ENCODE results near the gene DEFB110.

DEFB110 gene

DNA sequence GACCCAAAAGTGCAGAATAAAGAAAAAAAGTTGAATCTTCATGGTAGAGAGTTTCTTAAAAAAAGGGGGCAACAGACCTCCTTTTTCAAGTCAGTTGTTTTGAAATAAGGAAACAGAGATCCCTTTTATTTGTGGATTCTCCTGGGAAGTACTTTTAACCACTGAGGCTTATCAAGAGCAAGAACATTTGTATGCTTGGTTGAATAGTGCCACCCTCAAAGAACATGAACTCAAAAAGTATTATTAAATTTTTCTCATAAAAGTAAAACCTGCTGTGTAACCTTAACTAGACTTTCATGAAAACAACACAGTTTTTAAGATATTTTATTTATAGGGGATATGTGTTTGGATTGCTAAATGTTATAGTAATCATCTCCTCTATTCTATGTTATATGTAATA is at the start of gene DEFB110:
TSS of gene DEFB110 (minus strand) at position 101 of the 400 bp plus-strand sequence. CDS start at position 42, 59 bp downstream.
- no peak for DNase-seq (ENCODE audit: low read depth in 2 of 2)

DNA sequence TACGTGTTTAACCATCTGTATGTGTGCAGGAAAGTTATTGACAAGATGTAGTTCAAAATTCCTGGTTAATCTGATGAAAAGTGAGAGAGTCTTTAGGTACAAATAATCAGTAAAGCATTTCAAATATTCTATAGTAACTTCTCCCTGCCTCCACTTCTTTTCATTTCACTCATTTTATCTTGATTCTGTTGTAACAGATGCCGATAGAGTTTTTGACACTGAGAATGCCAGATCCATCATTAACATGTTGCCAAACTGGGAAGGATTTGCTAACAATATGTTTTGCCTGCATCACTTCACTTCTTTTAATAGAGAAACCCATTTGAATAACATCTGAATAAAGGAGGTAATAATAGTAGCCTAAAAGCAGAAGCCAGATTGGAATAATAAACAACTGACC is 48.3 kb upstream of the DEFB110 start:
- DNase-seq (ENCODE audit: low read depth in 2 of 2) = no peak

- DNase-seq (ENCODE audit: low read depth in 2 of 2) = no peak
Observed at GRCh38 chr6:50062051-50062450, 40.3 kb upstream of the DEFB110 start.

DNA sequence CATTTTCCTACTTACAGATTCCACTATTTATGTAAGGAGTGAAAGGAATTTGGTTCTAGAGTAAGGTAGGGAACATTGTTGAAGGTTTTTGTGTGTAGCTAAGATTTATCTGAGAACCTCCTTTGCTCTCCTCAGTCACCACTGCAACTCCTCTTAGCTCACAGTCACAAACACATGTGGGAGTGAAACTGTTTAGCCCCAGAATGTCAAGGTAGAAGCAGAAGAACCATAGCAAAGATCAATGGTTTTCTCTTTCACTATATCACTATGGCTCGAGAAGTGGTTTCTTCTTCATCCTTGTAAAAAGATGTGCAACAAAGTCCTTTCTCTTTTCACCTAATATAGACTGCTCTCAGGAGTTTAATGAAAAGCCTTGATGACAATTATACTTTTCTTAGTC is 34.4 kb upstream of the DEFB110 start:
- no peak for DNase-seq (ENCODE audit: low read depth in 2 of 2)

- no peak for DNase-seq (ENCODE audit: low read depth in 2 of 2)
Observed at GRCh38 chr6:50049829-50050228, 28.0 kb upstream of the DEFB110 start, which contains the start of gene DEFB112. TSS of gene DEFB112 (minus strand) at chr6:50049929. CDS start at chr6:50049869, 60 bp downstream.

- no peak for DNase-seq (ENCODE audit: low read depth in 2 of 2)
Observed at GRCh38 chr6:50047026-50047425, 25.2 kb upstream of the DEFB110 start.

DNA sequence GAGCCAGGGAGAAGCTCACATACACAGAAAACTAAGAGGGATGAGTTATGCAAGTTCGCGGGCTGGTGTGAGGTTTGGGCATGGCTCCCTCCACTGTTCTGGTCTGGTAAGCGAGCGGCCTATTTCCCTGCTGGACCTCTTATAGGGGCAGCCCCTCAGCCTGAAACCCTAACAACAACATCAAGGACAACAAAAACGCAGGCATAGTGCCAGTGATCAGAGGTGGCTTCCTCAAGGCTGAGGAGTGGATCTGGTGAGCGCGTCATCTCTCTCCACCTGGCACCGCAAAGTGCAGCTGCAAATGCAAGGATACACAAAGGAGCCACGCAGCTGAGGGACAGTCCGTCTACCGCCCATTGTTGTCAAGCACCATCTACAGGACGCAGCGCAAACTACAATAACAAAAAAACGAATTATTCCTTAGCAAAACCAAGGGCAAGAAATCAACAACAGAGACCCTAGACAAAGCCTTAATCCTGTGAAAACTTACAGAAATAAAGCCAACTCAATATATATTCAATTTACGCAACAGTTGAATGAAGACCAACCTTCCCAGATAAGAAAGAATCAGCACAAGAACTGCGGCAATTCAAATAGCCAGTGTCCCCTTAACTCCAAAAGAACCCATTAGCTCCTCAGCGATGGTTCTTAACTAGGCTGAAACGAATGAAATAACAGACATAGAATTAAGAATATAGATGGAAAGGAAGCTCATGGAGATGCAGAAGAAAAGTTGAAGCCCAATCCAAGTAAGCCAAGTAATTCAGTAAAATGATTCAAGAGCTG is 9.2 kb upstream of the DEFB110 start:
- DNase-seq (ENCODE audit: low read depth in 2 of 2) = no peak

DNA sequence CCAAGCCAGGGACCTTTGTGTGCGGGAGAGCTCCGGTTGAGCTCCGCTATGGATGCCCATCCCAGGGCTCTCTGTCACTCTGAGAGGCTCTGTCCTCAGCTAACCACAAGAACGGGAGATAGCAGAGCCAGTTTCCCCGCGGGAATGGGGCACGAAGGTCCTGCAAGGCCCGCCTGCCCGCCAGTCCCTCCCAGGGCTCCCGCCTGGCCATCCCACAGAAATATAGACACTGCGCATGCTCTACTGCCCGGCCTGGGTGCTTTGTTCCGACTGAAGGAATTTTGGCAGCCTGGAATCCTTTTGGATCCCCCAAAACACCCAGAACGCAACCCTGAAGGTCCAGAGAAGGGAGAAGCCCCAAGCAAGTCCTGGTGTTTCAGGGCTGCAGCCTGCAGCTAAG is 8.6 kb upstream of the DEFB110 start:
- no peak for DNase-seq (ENCODE audit: low read depth in 2 of 2)

GRCh38 chr6:50025258-50025657 is 3.5 kb upstream of the DEFB110 start:
- no peak for DNase-seq (ENCODE audit: low read depth in 2 of 2)

DNA sequence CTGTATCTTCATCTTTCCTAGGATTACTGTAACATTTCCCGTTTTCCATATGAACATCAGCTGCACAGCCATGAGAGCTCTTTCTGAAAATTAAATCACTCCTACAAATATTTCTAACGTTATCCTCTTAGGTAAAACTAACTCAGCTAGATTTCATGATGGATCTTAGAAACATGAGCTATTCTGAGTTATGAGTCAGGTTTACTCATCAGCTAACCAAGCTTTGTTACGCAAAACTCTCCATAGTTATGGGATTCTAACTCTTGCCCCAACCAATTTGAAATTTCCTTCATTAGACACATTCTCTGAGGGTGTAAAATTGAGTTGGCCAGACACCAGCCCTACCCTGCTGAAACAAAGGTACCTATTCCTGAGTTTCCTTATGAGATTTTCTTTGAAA is 14.0 kb downstream of the DEFB110 start:
- DNase-seq (ENCODE audit: low read depth in 2 of 2) = no peak

DNA sequence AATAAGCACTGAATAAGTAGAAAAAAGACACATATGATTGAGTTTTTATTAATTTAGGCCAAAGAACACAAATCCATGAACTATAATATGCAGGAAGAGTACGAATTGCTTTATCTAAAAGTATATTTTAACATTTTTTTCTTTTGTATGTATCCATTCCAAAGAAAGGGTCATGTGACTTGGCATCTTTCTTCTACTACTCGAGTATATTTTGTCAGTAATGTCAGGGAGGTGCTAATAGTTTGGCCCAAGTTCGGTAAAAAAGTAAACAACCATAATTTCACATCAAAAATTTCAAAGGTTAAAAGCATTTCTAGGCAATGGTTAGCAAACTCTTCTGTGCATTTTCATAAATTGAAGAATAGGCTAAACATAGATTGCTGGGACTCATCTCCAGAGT is 18.7 kb downstream of the DEFB110 start:
- no peak for DNase-seq (ENCODE audit: low read depth in 2 of 2)

GRCh38 chr6:49995278-49995677 is 26.5 kb downstream of the DEFB110 start:
- no peak for DNase-seq (ENCODE audit: low read depth in 2 of 2)

GRCh38 chr6:49988900-49989299 is 32.9 kb downstream of the DEFB110 start:
- DNase-seq (ENCODE audit: low read depth in 2 of 2) = no peak

DNA sequence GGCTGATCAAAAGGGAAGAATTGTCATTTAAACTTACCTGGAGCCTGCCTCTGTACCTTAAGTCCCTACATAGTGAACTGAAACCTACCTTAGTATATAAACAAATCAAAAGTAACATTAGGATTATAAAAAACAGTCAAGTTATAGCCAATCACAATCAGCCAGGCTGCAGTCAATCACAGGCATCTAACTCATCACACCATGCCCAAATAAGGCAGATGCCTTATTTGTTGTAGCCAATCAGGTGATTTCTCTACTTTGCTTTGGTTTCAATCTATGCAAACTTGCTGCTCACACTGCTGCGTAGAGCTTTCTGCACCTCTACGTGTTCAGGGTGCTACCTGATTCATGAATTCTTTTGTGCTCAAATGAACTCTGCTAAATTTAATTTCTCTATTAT is 34.0 kb downstream of the DEFB110 start:
- no peak for DNase-seq (ENCODE audit: low read depth in 2 of 2)

DNA sequence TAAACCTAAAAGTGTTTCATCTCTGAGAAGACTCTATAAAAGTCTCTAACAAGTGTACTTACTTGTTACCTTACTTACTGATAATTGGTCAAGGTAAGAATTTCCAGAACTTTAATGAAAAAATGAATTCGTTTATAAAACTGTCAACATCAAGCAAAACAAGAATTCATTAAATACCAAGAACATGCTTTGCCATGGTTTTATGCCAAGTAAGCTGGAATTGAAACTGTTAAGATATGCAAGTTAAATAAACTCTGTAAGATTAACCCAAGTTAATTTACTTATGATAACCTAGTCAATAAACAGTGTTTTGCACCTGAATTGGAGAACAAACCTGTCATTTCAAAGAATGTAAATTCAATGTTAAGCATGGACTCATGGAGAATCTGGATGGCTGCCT is 35.2 kb downstream of the DEFB110 start:
- no peak for DNase-seq (ENCODE audit: low read depth in 2 of 2)

DNA sequence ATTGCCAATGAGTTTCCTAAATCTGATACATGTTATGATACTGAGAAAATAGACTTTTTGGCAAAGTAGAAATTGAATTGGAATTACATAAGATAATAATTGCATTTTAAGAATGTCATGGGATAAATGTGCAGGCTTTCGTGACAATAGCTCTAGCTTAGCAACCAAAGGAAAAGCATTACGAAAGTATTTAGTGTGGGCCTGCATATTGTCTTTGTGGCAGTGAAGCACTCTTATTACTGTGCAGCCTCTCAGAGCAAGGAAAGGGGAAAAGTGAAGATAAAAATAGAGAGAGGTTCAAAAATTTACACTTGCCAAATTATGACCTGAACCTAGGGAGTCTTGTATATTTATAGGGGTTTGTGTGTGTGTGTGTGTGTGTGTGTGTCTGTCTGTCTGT is 39.7 kb downstream of the DEFB110 start:
- DNase-seq (ENCODE audit: low read depth in 2 of 2) = no peak

DNA sequence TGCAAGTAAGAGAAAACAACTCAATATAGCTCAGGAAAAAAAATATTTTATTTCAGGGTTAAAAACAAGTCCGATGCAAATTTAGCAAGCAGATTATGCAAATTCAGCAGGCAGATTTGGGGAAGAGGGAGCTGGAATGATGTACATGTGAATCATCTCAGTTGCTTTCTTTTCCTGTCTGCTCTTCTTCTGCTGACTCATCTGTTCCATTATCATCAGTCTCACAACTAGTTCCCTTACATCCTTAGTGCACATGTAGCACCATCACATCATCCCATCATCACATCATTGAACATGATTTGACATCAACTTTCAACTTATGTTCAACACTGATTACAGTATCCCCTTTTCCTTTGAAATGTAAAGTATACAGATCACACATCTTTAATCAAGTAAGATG is 40.9 kb downstream of the DEFB110 start:
- DNase-seq (ENCODE audit: low read depth in 2 of 2) = no peak

- no peak for DNase-seq (ENCODE audit: low read depth in 2 of 2)
Observed at GRCh38 chr6:49979584-49979983, 42.2 kb downstream of the DEFB110 start.

- no peak for DNase-seq (ENCODE audit: low read depth in 2 of 2)
Observed at GRCh38 chr6:49978332-49979226, 43.2 kb downstream of the DEFB110 start.

GRCh38 chr6:49969605-49970004 is 52.2 kb downstream of the DEFB110 start, which contains the start of gene DEFB113:
TSS of gene DEFB113 (minus strand) at chr6:49969625. CDS start at chr6:49969625, 0 bp downstream.
- no peak for DNase-seq (ENCODE audit: low read depth in 2 of 2)

All from stimulated activated CD4-positive, alpha-beta T cell treated with anti-CD3 and anti-CD28 coated beads, Interleukin-4, amount 100 ng/mL, for 48 hours (primary cell).